Cardiac muscle cell (in vitro differentiated cells and primary cell): ENCODE results near the gene GRIA4. TPM values are rescaled to one million over a fixed set of nuclear protein-coding genes. Genes with fewer than 3 reads are reported as not detected.

Experiments
- DNase-seq, 2 donors: peaks; one replicate each; pipeline versions ENCODE4 v3.0.0 to v3.0.0-alpha.2; 2010 to 2017; ENCODE audit warnings: low read depth in 1 of 2, low spot score in 1 of 2
- H3K27ac ChIP-seq: fragments of 200-600 bp; sonication (generic); 2 replicates; pipeline ENCODE4 v1.5.1; 2016
- H3K27me3 ChIP-seq: fragments of 200-600 bp; sonication (generic); 2 replicates; pipeline ENCODE4 v1.6.0; 2016; ENCODE audit warnings: control low read depth
- H3K36me3 ChIP-seq: fragments of 200-600 bp; sonication (generic); 2 replicates; pipeline ENCODE4 v1.5.1; 2016; ENCODE audit warnings: control low read depth
- H3K4me1 ChIP-seq: fragments of 200-600 bp; sonication (generic); 2 replicates; pipeline ENCODE4 v1.8.1; 2017; ENCODE audit warnings: low read depth, mild to moderate bottlenecking, mixed run types
- H3K4me3 ChIP-seq: fragments of 200-600 bp; sonication (generic); 2 replicates; pipeline ENCODE4 v1.5.1; 2016; ENCODE audit warnings: mild to moderate bottlenecking
- H3K9me3 ChIP-seq: fragments of 200-600 bp; sonication (generic); 2 replicates; pipeline ENCODE4 v1.5.1; 2017; ENCODE audit warnings: low read depth, mild to moderate bottlenecking, control low read depth
- CTCF ChIP-seq: IDR thresholded peaks from 2 replicates; pipeline ENCODE4 v1.5.1; 2012; ENCODE audit warnings: low read depth, mild to moderate bottlenecking, low read length
- polyA plus RNA-seq: library from polyadenylated mRNA; unstranded; fragments of >200 nt; fragmentation: Nextera tagmentation; extraction: Ambion mirVana; gene quantifications from 2 replicates; pipeline ENCODE4 v1.2.1, GENCODE V29; 2016
- total RNA-seq: library from RNA; depleted of rRNA; stranded (reverse); fragments of >200 nt; gene quantifications from 2 replicates; pipeline ENCODE4 v1.2.3, GENCODE V29; 2016

The GRIA4 gene
- total and polyA plus RNA-seq, 2 experiments from 2014 or later = 20.8 to 36.6 TPM

- Histone ChIP-seq H3K9me3 (no peaks in the 10 kb centered on the region), H3K27me3 (no peaks in the 10 kb centered on the region), H3K4me3 (no peak overlapping the region), H3K4me1 (no peaks in the 10 kb centered on the region), H3K27ac (no peak overlapping the region), H3K36me3 (no peaks in the 10 kb centered on the region)
- DNase-seq = no peak
- no peak for TF ChIP-seq CTCF
Observed at GRCh38 chr11:105858841-105859240, 249.0 kb downstream of the GRIA4 start.

- Histone ChIP-seq H3K4me1 (no peaks in the 10 kb centered on the region), H3K27me3 (no peaks in the 10 kb centered on the region), H3K36me3 (no peaks in the 10 kb centered on the region), H3K9me3 (no peaks in the 10 kb centered on the region), H3K4me3 (no peak overlapping the region), H3K27ac (no peak overlapping the region)
- TF ChIP-seq CTCF = no peak
- no peak for DNase-seq
Observed at GRCh38 chr11:105860105-105860504, 250.2 kb downstream of the GRIA4 start.

GRCh38 chr11:105861225-105861624, 251.4 kb downstream of the GRIA4 start:
- Histone ChIP-seq H3K9me3 (no peaks in the 10 kb centered on the region), H3K36me3 (no peaks in the 10 kb centered on the region), H3K4me3 (no peak overlapping the region), H3K27ac (no peak overlapping the region), H3K27me3 (no peaks in the 10 kb centered on the region), H3K4me1 (no peaks in the 10 kb centered on the region)
- peak; percentile 23 for TF ChIP-seq CTCF
- DNase-seq = peak; percentile 7 to 18

GRCh38 chr11:105862736-105863367, 253.0 kb downstream of the GRIA4 start:
- H3K27ac ChIP-seq = no peak overlapping the region
- peak; percentile 62 to 70 for DNase-seq
- no peaks in the 10 kb centered on the region for H3K36me3 ChIP-seq
- H3K9me3 ChIP-seq = no peaks in the 10 kb centered on the region
- H3K4me1 ChIP-seq = no peaks in the 10 kb centered on the region
- TF ChIP-seq CTCF = peak; percentile 66
- H3K27me3 ChIP-seq = no peaks in the 10 kb centered on the region
- H3K4me3 ChIP-seq = no peak overlapping the region

- no peaks in the 10 kb centered on the region for H3K9me3 ChIP-seq
- no peak for TF ChIP-seq CTCF
- no peak overlapping the region for H3K4me3 ChIP-seq
- no peaks in the 10 kb centered on the region for H3K27me3 ChIP-seq
- DNase-seq = no peak
- no peak overlapping the region for H3K27ac ChIP-seq
- no peaks in the 10 kb centered on the region for H3K36me3 ChIP-seq
- no peaks in the 10 kb centered on the region for H3K4me1 ChIP-seq
Observed at GRCh38 chr11:105863523-105863922, 253.7 kb downstream of the GRIA4 start.

- Histone ChIP-seq H3K9me3 (no peaks in the 10 kb centered on the region), H3K4me1 (no peaks in the 10 kb centered on the region), H3K27me3 (no peaks in the 10 kb centered on the region), H3K4me3 (no peak overlapping the region), H3K27ac (no peak overlapping the region), H3K36me3 (no peaks in the 10 kb centered on the region)
- DNase-seq = peak in 1 of 2 donors; percentile 24
- no peak for TF ChIP-seq CTCF
Observed at GRCh38 chr11:105867742-105868141, 257.9 kb downstream of the GRIA4 start.
